GM12874 (cell line): ENCODE data around the gene GHRHR.

Source experiments
- CTCF ChIP-seq: IDR thresholded peaks from 2 replicates; pipeline ENCODE4 v1.5.1; 2011; ENCODE audit warnings: low read depth, mild to moderate bottlenecking, control low read depth, low read length, moderate library complexity; ENCODE audit not compliant: insufficient read depth

GHRHR gene

GRCh38 chr7:30918676-30919075 lies 45.1 kb upstream of the GHRHR start:
- TF ChIP-seq CTCF, result no peak

GRCh38 chr7:30920021-30920583 lies 43.7 kb upstream of the GHRHR start:
- TF ChIP-seq CTCF, result no peak

- TF ChIP-seq CTCF, result no peak
Measured at GRCh38 chr7:30920584-30921539, 42.9 kb upstream of the GHRHR start.

GRCh38 chr7:30921540-30922401 lies 42.0 kb upstream of the GHRHR start:
- no peak for TF ChIP-seq CTCF

GRCh38 chr7:30922596-30922995 lies 41.2 kb upstream of the GHRHR start:
- TF ChIP-seq CTCF, result no peak

GRCh38 chr7:30923009-30923773 lies 40.6 kb upstream of the GHRHR start:
- TF ChIP-seq CTCF, result no peak
